ENCODE data around the gene YARS1.

- TF ChIP-seq, protein P1, sequence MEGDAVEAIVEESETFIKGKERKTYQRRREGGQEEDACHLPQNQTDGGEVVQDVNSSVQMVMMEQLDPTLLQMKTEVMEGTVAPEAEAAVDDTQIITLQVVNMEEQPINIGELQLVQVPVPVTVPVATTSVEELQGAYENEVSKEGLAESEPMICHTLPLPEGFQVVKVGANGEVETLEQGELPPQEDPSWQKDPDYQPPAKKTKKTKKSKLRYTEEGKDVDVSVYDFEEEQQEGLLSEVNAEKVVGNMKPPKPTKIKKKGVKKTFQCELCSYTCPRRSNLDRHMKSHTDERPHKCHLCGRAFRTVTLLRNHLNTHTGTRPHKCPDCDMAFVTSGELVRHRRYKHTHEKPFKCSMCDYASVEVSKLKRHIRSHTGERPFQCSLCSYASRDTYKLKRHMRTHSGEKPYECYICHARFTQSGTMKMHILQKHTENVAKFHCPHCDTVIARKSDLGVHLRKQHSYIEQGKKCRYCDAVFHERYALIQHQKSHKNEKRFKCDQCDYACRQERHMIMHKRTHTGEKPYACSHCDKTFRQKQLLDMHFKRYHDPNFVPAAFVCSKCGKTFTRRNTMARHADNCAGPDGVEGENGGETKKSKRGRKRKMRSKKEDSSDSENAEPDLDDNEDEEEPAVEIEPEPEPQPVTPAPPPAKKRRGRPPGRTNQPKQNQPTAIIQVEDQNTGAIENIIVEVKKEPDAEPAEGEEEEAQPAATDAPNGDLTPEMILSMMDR (IDR thresholded peaks at IDR 0.05) = no peak
- no peak for TF ChIP-seq EP300 (IDR thresholded peaks at IDR 0.05)
These were observed 10.9 kb downstream of the YARS1 start for GRCh38 chr1:32806290-32806689.
